HG03460 (cell line): Measurements from ENCODE around the gene TPO.

ENCODE experiments used
- ATAC-seq: cut with Tn5 transposase; IDR thresholded peaks from one replicate; pipeline ENCODE4 v1.9.1; 2021; ENCODE audit not compliant: unreplicated experiment

The TPO gene

GRCh38 chr2:1446301-1446700, 33.0 kb downstream of the TPO start:
- ATAC-seq = no peak

GRCh38 chr2:1448009-1448408, 34.7 kb downstream of the TPO start:
- no peak for ATAC-seq

GRCh38 chr2:1450915-1451314, 37.7 kb downstream of the TPO start:
- no peak for ATAC-seq

DNA sequence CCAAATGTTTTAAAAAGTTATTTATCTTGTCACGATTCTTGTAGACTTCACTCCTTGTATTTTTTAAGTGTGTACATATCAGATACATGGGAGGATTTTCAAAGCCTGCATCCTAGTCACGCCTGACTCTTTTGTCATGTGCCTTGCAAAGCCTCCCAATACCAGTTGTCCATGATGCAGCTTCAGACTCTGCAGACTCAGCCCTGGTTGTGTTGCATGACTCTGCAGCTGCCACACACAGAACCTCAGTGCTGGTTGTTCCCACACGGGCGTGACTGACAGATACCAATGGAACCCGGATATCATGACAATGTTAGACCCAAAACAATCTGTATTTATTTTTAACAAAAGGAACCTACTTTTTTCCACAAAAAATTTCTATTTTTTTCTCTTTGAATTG, 38.2 kb downstream of the TPO start:
- ATAC-seq = no peak

DNA sequence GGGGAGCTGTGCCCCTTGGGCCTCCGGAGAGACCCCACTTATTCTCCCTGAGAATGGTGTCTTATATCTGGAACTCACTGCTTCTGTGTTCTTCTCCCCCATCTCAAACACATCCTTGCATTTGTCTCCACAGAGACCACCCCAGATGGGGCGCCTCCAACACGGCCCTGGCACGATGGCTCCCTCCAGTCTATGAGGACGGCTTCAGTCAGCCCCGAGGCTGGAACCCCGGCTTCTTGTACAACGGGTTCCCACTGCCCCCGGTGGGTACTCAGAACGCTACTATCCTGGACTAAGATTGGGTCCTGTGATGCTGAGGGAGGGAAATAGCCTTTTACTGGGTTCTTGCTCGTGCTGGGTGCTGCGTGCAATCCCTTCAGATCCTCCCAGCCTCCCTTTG, 40.3 kb downstream of the TPO start:
- ATAC-seq = no peak

GRCh38 chr2:1454346-1454745, 41.1 kb downstream of the TPO start:
- no peak for ATAC-seq

DNA sequence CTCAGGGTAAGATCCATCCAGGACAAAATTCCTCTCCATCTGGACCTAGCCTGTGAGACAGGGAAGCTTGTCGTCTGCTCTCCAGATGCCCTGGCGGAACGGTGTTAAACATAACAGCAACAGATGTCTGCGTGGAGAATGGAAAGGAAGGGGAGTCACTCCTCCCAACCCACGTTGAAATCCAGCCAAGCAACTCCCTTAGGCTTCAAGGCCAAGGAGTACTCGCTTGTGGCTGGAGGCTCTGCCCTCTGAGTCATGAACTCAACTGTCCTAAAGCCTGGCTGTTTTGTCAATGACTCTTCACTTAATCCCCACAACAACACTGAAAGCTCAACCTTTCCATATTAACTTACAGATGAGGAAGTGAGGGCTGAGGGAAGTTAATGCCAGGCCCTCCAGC, 42.2 kb downstream of the TPO start:
- no peak for ATAC-seq

DNA sequence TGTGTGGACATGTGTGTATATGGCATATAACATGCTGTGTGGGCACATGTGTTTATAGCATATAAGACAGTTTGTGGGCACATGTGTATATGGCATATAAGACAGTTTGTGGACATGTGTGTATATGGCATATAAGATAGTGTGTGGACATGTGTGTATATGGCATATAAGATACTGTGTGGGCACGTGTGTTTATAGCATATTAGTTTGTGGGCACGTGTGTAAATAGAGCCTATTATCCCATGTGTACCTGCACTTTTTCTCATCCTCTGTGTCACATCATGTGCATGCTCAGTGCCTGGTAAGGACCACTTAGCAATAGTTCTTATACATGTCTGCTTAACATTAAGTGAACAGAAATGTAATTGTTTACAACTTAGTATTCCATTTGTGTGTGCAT, 45.2 kb downstream of the TPO start:
- no peak for ATAC-seq

GRCh38 chr2:1459727-1460126, 46.5 kb downstream of the TPO start:
- ATAC-seq = no peak

- ATAC-seq = no peak
These were observed 47.7 kb downstream of the TPO start for GRCh38 chr2:1460851-1461418.

GRCh38 chr2:1461507-1462390, 48.5 kb downstream of the TPO start:
- no peak for ATAC-seq

GRCh38 chr2:1462994-1463393, 49.7 kb downstream of the TPO start:
- ATAC-seq = no peak

- no peak for ATAC-seq
These were observed 59.1 kb downstream of the TPO start for GRCh38 chr2:1472350-1472749.

GRCh38 chr2:1476617-1477195, 63.4 kb downstream of the TPO start:
- ATAC-seq = no peak

- ATAC-seq = no peak
These were observed 64.2 kb downstream of the TPO start for GRCh38 chr2:1477196-1478040.

GRCh38 chr2:1478311-1479305, 65.3 kb downstream of the TPO start:
- ATAC-seq = no peak

DNA sequence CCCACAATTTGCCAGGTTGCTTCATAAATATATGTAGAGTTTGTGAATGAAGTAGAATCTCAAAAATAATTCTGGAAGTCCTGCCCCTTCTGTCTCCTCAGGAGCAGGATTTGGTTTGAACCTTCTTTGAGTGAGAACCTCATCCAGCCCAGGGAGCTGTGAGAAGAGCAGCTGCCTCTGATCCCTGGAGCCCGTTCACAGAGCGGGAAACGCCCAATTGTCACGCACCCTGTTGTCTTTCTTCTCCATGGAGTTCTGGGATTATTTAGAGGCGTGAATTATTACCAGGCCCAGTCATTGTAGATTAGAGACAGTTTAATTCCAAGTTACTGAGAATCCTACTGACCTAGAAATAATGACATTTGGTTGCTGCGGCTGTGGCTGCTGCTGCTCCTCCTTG, 66.1 kb downstream of the TPO start:
- no peak for ATAC-seq

DNA sequence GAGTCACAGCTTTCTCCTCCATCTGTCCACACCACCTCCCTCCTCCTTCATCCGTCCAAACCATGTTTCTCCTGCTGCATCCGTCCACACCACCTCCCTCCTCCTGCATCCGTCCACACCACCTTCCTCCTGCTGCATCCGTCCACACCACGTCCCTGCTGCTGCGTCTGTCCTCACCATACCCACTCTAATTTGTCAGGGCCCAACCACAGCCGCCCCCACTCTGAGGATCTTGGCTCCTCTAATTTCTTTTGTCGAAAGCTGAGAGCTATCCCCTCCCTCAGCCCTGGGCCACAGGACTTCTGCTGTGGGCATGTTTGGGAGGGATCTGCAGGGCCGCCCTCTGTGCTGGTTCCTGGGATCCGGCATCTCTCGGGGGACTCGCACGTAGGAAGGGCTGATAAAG, 67.4 kb downstream of the TPO start:
- ATAC-seq = no peak

DNA sequence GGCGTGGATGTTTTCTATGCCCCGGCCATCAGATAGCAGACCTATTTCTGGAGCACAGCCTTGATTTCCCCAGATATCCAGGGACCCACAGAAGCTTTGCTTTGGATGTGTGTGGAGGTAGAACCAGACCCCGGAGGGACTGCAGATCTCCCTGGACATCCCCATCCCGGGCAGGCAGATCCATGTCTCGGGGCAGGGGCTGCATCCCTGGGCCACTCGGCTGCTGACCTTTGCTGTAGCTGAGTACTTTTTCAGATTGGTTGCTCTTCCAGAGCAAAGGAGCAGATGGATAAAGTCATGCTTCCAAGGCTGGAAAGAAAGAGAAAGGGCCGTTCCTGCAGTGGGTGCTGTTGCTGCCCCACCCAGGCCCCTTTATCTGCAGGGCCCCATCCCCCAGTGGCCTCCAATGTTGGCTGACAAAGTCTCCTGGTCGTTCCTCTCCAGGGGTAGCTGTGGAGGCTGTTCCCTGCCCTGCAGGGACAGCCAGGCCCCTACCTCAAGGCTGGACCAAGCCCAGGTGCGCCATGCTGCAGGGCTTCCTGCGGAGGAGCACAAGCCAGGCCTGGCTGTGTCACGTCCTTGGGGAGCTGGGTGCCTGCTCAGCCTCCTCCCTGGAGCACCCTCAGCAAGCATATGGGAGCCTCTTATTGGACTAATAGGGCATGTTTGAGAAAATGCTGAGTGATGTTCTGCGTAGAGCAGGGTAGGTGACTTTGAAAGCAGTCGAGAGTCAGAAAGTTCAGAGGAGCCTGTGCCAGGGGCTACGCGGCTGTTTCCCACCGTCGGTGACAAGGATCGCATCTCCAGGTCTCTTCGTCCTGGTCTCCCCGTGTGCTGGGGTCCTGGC, 68.4 kb downstream of the TPO start:
- no peak for ATAC-seq
